SU-DHL-6 (cell line): ENCODE measurements around the gene PRSS48.
"Not testable (repeated sequence)": the region's sequence is repeated elsewhere in the genome, so short reads cannot be mapped to it uniquely, and the experiment has no call there.

ENCODE experiments used
- H2AFZ ChIP-seq: fragments of 200-600 bp; sonication (generic); 2 replicates; pipeline ENCODE4 v1.6.1; 2014; ENCODE audit warnings: low read depth, mild to moderate bottlenecking, moderate library complexity, mixed read lengths, antibody characterized with exemption, low read length; ENCODE audit not compliant: severe bottlenecking
- H3F3A ChIP-seq: fragments of 200-600 bp; shearing (Covaris generic); 2 replicates; pipeline ENCODE4 v1.6.0; 2016; ENCODE audit warnings: antibody characterized with exemption, mild to moderate bottlenecking; ENCODE audit not compliant: insufficient read depth
- H3K27ac ChIP-seq: fragments of 200-600 bp; sonication (generic); 2 replicates; pipeline ENCODE4 v1.5.1; 2016; ENCODE audit warnings: low read depth, mild to moderate bottlenecking, low read length, moderate library complexity, mixed read lengths
- H3K27me3 ChIP-seq: fragments of 200-600 bp; sonication (generic), shearing (Covaris generic); 2 replicates; pipeline ENCODE4 v1.6.0; 2014; ENCODE audit warnings: mild to moderate bottlenecking, low read length
- H3K36me3 ChIP-seq: fragments of 200-600 bp; sonication (generic); 2 replicates; pipeline ENCODE4 v1.6.1; 2014; ENCODE audit warnings: mild to moderate bottlenecking, low read length, mixed read lengths
- H3K4me2 ChIP-seq: fragments of 300-600, 200-600 bp; shearing (Covaris generic), sonication (generic); 2 replicates; pipeline ENCODE4 v1.6.0; 2014; ENCODE audit warnings: low read length, low read depth, mild to moderate bottlenecking; ENCODE audit not compliant: poor library complexity, severe bottlenecking
- H3K4me3 ChIP-seq: fragments of 200-600 bp; sonication (generic); 2 replicates; pipeline ENCODE4 v1.5.1; 2014; ENCODE audit warnings: antibody characterized with exemption, low read length, mild to moderate bottlenecking, mixed read lengths; ENCODE audit not compliant: insufficient read depth, poor library complexity, severe bottlenecking
- H3K79me2 ChIP-seq: fragments of 200-600 bp; sonication (generic); 2 replicates; pipeline ENCODE4 v1.6.1; 2014; ENCODE audit warnings: mild to moderate bottlenecking, low read length, moderate library complexity; ENCODE audit not compliant: insufficient read depth
- H3K9ac ChIP-seq: fragments of 200-600 bp; sonication (generic); 2 replicates; pipeline ENCODE4 v1.7.0; 2014; ENCODE audit warnings: mild to moderate bottlenecking, low read length
- H3K9me2 ChIP-seq: fragments of 200-600 bp; sonication (generic); replicated peaks from 2 replicates; pipeline ENCODE4 v1.6.1; 2014; ENCODE audit warnings: low read length; ENCODE audit not compliant: insufficient read depth
- H3K9me3 ChIP-seq: fragments of 200-600 bp; sonication (generic); 2 replicates; pipeline ENCODE4 v1.6.1; 2014; ENCODE audit warnings: low read length, mixed read lengths; ENCODE audit not compliant: insufficient read depth
- H4K20me1 ChIP-seq: fragments of 200-600 bp; sonication (generic); 2 replicates; pipeline ENCODE4 v1.6.1; 2014; ENCODE audit warnings: low read depth, mild to moderate bottlenecking, antibody characterized with exemption, low read length, moderate library complexity, mixed read lengths
- EZH2phosphoT487 ChIP-seq: fragments of 200-600 bp; sonication (generic), shearing (Covaris generic); conservative IDR thresholded peaks from 2 replicates; pipeline ENCODE4 v1.6.1; 2018; ENCODE audit warnings: mild to moderate bottlenecking, antibody characterized with exemption, low read length, moderate library complexity, mixed read lengths
- TF ChIP-seq, protein P1 (sequence below): fragments of 200-600 bp; sonication (generic); IDR thresholded peaks from one replicate; pipeline ENCODE4 v1.5.1; 2017; ENCODE audit warnings: antibody characterized with exemption, mild to moderate bottlenecking, low read length, moderate library complexity; ENCODE audit not compliant: insufficient read depth, poor library complexity, severe bottlenecking

PRSS48 gene

DNA sequence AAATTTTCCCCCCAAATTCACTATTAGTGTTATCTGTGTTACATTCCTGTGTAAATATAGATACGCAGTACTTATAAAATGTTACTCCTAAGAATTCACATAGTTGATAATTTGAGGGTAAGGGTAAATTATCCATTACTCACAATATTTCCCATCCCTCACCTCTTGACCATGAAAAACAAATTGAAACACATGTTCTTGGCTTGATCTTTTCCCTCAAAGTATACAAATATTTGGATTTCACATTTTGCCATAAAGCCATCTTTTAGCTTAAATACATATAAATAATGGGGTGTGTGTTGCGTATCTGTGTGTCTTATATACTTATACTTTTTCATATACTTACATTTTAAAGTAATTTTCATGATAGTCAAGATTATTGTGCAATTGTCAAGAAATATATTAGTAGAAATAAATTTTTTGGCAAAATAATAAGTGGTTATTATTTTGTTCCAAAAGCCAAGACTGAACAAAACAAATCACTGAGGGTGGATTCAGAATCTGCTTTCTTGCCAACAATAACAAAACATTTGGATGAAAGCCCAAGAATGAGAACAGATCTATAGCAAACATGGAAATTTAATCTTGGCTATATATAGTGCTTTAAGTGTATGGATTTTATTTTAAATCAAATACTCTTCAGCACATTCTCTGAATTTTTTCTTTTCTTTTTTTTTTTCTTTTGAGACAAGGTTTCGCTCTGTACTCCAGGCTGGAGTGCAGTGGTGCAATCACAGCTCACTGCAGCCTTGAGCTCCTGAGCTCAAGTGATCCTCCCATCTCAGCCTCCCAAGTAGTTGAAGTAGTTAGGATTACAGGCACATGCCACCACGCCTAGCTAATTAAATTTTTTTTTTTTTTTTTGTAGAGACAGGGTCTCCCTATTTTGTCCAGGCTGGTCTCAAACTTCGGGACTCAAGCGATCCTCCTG, 48.5 kb upstream of the PRSS48 start:
- H3K9ac ChIP-seq: no peak overlapping the region
- TF ChIP-seq, protein P1, sequence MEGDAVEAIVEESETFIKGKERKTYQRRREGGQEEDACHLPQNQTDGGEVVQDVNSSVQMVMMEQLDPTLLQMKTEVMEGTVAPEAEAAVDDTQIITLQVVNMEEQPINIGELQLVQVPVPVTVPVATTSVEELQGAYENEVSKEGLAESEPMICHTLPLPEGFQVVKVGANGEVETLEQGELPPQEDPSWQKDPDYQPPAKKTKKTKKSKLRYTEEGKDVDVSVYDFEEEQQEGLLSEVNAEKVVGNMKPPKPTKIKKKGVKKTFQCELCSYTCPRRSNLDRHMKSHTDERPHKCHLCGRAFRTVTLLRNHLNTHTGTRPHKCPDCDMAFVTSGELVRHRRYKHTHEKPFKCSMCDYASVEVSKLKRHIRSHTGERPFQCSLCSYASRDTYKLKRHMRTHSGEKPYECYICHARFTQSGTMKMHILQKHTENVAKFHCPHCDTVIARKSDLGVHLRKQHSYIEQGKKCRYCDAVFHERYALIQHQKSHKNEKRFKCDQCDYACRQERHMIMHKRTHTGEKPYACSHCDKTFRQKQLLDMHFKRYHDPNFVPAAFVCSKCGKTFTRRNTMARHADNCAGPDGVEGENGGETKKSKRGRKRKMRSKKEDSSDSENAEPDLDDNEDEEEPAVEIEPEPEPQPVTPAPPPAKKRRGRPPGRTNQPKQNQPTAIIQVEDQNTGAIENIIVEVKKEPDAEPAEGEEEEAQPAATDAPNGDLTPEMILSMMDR: no peak
- no peak for TF ChIP-seq EZH2phosphoT487
- H3K4me2 ChIP-seq: no peak overlapping the region
- no peak overlapping the region for H3K27ac ChIP-seq
- H3K36me3 ChIP-seq: no peaks in the 10 kb centered on the region
- no peaks in the 10 kb centered on the region for H4K20me1 ChIP-seq
- no peak overlapping the region for H3K4me3 ChIP-seq
- H3K27me3 ChIP-seq: no peaks in the 10 kb centered on the region
- H2AFZ ChIP-seq: no peak overlapping the region
- no peaks in the 10 kb centered on the region for H3K9me2 ChIP-seq
- H3K79me2 ChIP-seq: no peaks in the 10 kb centered on the region
- no peaks in the 10 kb centered on the region for H3K9me3 ChIP-seq
- no peaks in the 10 kb centered on the region for H3F3A ChIP-seq

DNA sequence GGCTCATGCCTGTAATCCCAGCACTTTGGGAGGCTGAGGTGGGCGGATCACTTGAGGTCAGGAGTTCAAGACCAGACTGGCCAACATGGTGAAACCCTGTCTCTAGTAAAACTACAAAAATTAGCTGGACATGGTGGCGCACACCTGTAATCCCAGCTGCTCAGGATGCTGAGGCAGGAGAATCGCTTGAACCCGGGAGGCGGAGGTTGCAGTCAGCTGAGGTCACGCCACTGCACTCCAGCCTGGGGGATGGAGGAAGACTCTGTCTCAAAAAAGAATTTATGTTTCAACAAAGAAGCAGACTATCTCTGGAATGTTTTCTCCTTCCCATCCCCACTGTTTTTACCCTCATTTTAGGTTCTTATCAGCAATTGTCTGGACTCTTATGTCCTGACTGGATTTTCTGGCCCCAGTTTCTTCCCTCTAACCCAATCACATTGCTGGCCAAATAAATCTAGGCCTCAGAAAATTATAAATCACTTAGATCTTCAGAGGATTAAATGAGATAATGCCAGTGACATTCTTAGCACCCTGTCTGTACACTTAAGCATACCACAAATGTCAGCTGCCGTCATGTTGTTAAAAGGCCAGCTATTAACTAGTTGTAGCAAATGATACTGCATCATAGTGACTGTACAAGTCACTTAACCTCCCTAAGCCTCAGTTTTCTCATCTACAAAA, 44.9 kb upstream of the PRSS48 start:
- TF ChIP-seq, protein P1: no peak
- TF ChIP-seq EZH2phosphoT487: no peak

DNA sequence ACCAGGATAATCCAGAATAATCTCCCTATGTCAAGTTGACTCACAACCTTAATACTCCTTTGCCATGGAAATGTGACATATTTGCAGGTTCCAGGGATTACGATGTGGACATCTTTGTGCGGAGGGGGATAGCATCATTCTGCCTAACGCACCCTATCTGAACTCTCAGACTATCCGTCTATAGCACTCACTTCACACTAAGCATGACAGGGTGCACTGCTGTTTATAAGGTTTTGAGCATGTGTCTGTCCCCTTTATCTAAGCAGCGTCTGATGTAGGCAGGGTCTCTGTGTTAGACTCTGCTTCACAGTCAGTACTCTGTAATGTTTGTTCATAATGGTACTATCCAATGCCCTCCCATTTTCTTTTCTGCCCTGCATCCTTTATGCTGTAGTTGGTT, 43.4 kb upstream of the PRSS48 start:
- Histone ChIP-seq H4K20me1 (no peaks in the 10 kb centered on the region), H3K27ac (no peak overlapping the region), H3K79me2 (no peaks in the 10 kb centered on the region), H3K9me2 (no peaks in the 10 kb centered on the region), H3K27me3 (no peaks in the 10 kb centered on the region), H3K36me3 (no peaks in the 10 kb centered on the region), H2AFZ (no peak overlapping the region), H3K4me2 (no peak overlapping the region), H3K4me3 (no peak overlapping the region), H3F3A (no peaks in the 10 kb centered on the region), H3K9ac (no peak overlapping the region), H3K9me3 (no peaks in the 10 kb centered on the region)
- no peak for TF ChIP-seq EZH2phosphoT487
- TF ChIP-seq, protein P1: no peak

More for the DNA sequence above, 44.9 kb upstream of the PRSS48 start:
- H3K27ac ChIP-seq: no peak overlapping the region
- H3K36me3 ChIP-seq: no peaks in the 10 kb centered on the region
- H3K79me2 ChIP-seq: no peaks in the 10 kb centered on the region
- H3K4me2 ChIP-seq: no peak overlapping the region
- no peaks in the 10 kb centered on the region for H3F3A ChIP-seq
- H3K9me2 ChIP-seq: no peaks in the 10 kb centered on the region
- H3K9me3 ChIP-seq: no peaks in the 10 kb centered on the region
- H3K27me3 ChIP-seq: no peaks in the 10 kb centered on the region
- H4K20me1 ChIP-seq: no peaks in the 10 kb centered on the region
- no peak overlapping the region for H3K9ac ChIP-seq
- no peak overlapping the region for H3K4me3 ChIP-seq
- H2AFZ ChIP-seq: no peak overlapping the region

DNA sequence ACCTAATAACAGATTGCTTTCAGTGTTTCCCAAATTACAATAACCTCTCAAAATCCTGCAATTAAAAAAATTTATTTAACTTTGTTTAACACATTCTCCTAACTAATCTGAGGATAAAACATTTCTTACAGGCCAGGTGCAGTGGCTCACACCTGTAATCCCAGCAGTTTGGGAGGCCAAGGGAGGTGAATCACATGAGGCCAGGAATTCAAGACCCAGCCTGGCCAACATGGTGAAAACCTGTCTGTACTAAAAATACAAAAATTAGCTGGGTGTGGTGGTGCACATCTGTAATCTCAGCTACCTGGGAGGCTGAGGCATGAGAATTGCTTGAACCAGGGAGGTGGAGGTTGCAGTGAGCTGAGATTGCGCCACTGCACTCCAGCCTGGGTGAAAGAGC, 41.6 kb upstream of the PRSS48 start:
- H3K27ac ChIP-seq, H3K79me2 ChIP-seq, H3K9ac ChIP-seq, H4K20me1 ChIP-seq, H3F3A ChIP-seq, H3K36me3 ChIP-seq, H3K27me3 ChIP-seq, H3K9me3 ChIP-seq, H3K9me2 ChIP-seq, H3K4me3 ChIP-seq, H3K4me2 ChIP-seq, H2AFZ ChIP-seq: not testable (repeated sequence)
